NCI-H2227 (cell line): Measurements from ENCODE around the gene WNK2.
"Not testable (repeated sequence)": the region's sequence is repeated elsewhere in the genome, so short reads cannot be mapped to it uniquely, and the experiment has no call there.

Source experiments
- DNase-seq: peaks from one replicate; lab custom pipeline; 2025; ENCODE audit not compliant: unreplicated experiment; lab: John Stamatoyannopoulos, UW

The WNK2 gene

DNA sequence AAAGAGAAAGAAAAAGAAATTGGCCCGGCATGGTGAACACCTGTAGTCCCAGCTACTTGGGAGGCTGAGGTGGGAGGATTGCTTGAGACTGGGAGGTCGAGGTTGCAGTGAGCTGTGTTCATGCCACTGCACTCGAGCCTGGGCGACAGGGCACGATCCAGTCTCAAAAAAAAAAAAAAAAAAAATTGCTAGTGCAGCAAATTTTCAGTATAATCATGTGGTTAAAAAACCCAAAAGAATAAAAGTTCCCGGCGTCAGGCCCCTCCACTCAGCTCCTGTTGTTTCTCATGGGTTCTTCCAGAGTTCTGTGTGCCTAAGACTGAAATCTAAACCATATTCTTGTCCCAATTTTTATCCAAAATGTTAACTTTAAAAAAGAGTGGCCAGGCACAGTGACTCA is 49.1 kb downstream of the WNK2 start:
- no peak for DNase-seq

DNA sequence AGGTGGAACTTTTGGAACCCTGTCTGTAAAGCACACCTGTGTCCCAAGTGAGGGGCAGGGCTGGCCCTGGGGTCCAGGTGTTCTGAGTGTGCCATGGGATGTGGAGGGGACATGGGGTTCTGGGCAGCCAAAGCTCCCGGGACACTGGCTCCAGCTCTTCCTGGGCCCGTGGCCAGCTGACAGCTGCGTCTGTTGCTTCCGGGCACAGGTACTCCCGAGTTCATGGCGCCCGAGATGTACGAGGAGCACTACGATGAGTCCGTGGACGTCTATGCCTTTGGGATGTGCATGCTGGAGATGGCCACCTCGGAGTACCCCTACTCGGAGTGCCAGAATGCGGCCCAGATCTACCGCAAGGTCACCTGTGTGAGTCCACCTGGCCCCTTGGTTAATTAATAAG is 50.7 kb downstream of the WNK2 start:
- DNase-seq = no peak

GRCh38 chr9:93235300-93235960 is 51.5 kb downstream of the WNK2 start:
- DNase-seq = no peak

GRCh38 chr9:93236541-93237206 is 52.7 kb downstream of the WNK2 start:
- no peak for DNase-seq

DNA sequence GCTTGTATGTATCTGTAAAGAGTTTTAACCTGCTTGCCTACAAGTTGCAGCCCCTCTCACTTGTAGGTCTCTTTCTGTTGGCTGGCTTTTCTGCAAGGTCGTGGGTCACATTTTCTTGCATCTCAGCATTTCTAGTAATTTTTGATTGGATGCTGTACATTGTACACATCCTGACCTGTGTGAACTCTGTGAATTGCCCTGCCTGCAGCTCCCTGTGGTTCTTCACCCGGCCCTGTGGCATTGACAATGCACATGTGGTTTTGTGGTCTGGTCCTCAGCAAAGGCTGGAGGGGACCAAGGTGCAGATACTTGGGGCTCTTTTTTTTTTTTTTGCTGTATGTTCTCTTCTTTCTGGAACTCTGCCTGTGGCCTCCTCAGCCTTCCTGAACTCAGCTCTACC is 53.6 kb downstream of the WNK2 start:
- DNase-seq = no peak

- no peak for DNase-seq
Measured at GRCh38 chr9:93238953-93239925, 55.3 kb downstream of the WNK2 start.

DNA sequence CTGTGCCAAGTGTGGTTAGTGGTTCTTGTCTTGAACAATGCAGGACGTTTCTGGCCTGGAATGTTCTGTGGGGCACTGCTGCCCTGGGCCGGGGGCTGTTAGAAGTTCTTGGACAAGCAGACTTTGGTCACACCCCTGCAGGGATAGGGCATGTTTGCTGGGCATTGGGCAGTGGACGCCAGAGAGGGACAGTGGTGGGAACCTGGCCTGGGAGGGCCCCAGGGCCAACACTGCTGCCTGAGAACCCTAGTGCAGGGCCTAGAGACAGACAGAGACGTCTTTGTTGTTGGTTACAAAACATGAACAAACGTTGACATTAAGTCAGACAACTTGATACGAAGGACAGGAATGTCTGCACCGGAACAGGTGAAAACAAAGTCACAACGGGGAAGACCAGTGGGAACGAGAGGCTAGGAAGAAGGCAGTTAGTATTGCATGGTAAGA is 57.0 kb downstream of the WNK2 start:
- DNase-seq = no peak

DNA sequence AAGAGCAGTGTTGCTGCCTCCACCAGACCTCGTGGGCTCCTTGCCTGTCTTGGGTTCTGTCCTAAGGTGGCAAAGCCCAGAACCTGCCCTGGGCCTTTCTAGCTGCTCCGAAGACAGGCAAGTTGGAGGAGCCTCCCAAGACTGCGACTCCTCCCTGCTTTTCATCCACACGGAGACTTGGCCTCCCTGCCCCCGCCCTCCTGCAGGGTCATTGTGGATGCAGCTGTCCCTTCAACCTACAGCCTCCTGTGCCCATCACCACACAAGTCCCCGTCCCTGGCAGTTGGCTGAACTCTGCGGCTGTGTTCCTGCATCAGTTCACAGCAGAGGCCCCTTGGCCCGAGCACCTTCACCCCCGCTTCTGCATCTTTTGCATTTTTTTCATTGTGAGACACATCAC is 59.2 kb downstream of the WNK2 start:
- no peak for DNase-seq

DNA sequence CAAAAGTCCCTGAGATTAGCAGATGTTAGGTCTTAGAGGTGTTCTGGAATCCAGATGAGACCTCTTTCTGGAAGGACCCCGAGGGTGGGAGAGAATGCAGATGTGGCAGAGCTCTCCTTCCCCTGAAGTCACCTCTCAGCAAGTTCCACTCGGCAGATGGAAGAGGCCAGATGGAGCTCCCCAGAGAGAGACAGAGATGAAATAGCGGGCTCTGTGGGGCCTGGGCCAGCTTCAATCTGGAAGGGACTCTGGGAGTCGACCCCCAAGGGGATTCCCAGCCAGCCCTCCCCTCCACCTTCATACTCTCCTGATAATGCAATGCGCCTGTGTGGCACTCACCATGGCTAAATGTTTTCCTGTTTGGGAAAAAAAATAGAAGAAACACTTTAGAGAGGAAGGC is 60.2 kb downstream of the WNK2 start:
- DNase-seq = no peak

- no peak for DNase-seq
Measured at GRCh38 chr9:93244510-93245436, 60.8 kb downstream of the WNK2 start.

DNA sequence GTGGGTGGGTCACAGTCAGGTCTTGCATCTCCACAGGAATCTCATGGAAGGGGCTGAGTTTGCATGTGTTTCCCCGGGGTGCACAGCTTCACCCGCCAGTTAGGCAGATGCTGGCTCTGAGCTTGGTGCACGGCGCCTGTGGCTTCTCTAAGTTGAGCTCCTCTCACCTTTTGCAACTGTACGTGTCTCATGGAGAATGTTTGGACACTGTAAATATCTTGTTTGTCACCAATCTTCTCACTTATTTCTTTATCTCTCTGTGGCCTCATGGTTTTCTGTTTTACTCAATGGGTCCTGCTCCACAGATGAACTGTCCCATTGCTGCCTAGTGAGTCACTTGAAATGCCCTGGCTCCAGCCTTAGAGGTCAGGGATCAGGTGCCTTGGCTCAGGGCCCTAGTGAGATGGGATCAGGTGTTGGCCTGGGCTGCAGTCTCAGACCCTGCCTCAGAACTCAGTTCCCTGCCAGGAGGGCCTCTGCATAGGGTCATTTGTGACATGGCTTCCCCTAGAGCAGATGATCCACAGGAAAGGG is 61.6 kb downstream of the WNK2 start:
- DNase-seq = no peak

DNA sequence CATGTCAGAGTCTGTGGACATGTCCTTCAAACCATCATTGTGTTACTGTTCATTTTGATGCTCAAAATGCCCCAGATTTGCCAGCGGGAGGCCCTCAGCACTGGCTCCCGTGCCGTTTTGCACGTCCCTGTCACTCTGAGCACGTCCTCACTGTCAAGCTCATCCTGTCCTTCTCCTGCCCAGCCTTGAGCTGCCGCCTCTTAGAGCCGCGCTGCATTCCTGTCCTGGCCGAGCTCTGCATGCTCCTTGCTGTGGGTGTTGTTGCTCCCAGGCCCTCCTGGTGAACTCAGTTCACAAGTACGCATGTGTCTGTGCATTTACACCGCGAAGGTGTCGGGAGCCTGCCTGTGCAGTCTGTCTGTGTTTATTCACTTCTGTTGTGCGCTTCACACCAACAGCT is 62.2 kb downstream of the WNK2 start:
- DNase-seq = no peak

DNA sequence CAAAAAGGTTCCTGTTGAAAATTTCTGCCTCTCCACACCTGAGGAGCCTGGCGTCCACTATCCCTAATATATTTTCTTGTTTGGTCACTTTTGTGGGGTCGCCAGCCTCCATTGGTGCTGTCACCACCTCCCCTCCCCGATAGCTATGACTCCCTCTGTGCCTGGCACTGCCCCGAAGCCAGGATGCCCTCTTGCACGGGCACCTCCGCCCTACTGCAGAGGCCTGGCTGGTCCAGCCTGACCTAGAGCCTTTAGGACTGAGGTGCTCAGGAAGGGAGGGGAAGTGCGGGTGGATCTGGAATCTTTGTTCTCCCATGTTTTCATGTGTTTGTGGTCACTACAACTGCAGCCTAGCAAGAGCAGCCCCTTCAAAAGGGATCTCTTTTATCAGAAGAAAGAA is 62.6 kb downstream of the WNK2 start:
- no peak for DNase-seq

- no peak for DNase-seq
Measured at GRCh38 chr9:93247099-93247865, 63.3 kb downstream of the WNK2 start.

- DNase-seq = no peak
Measured at GRCh38 chr9:93247892-93248291, 64.0 kb downstream of the WNK2 start.

DNA sequence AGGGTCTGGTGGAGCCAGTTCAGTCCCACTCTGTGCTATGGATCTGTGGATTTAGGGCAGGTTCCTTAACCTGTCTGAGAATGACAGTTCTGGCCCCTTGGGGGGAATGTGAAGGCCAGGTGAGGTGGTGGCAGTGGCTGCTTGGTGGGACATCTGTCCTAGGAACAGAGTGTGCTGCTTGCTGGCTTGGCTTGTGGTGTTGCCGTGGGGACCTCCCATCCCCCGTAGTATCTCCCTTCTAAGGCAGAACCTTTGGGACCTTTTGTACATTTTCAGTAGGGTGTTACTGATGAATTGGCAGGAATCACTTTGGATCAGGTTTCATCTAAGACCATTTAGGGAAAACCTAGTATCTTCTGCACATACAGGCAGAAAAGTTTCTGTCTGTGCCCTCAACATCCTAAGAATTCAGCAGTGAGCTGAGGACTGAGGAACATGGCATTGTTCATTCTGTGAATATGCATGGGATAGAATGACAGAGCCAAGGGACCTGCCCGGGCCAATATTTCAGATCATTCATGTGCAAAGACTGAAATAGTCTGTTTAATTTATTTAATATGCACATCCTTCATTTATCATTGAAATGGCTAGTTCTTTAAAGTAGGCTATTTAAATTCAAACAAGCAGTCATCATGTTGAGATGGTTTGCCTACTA is 64.6 kb downstream of the WNK2 start:
- DNase-seq = no peak

DNA sequence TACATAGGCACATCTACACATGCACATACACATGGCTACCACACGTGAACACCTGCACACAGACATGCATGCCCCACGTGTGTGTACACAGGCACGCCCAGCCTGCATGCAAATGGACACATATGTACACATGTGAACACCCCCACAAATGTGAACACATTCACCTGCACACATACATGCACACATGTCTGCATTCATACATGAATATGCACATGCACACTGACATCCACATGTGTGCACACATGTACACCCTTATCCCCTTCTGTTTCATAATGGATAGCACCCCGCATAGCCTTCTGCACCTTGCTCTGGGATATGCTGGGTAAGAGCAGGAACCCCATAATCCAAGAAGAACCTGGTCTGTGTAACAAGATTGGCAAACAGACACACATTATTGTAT is 66.2 kb downstream of the WNK2 start:
- no peak for DNase-seq

- DNase-seq = not testable (repeated sequence)
Measured at GRCh38 chr9:93251309-93251708, 67.4 kb downstream of the WNK2 start.

GRCh38 chr9:93252116-93252780 is 68.3 kb downstream of the WNK2 start:
- DNase-seq = no peak
